HepG2 (cell line): ENCODE results near the gene LRRC45. TPM values are rescaled to one million over a fixed set of nuclear protein-coding genes. Genes with fewer than 3 reads are reported as not detected.

Experiments used
- AGO2 ChIP-seq: fragments of 200-400 bp; formaldehyde crosslinking; optimal IDR thresholded peaks from 2 replicates; pipeline ENCODE3; 2017; ENCODE audit warnings: mild to moderate bottlenecking, low read depth, low read length, moderate library complexity
- EP300 ChIP-seq, 3 experiments: sonication (generic) in 1 of 3; formaldehyde crosslinking in 1 of 3; IDR thresholded peaks; 2 replicates each; pipeline versions ENCODE4 v1.5.1 to v1.6.1; 2011 to 2020; ENCODE audit warnings: low read depth in 2 of 3, low read length in 2 of 3, borderline replicate concordance in 1 of 3, improper control_type of control experiment in 1 of 3, mild to moderate bottlenecking in 1 of 3, missing genetic modification reagents in 1 of 3, moderate library complexity in 1 of 3
- IRX3 ChIP-seq: sonication (generic); formaldehyde crosslinking; IDR thresholded peaks from 2 replicates; pipeline ENCODE4 v1.8.1; 2023; ENCODE audit warnings: mild to moderate bottlenecking, low read depth, missing genetic modification reagents, borderline replicate concordance
- KAT7 ChIP-seq: IDR thresholded peaks from 2 replicates; pipeline ENCODE4 v1.6.1; 2018; ENCODE audit warnings: borderline replicate concordance, missing compliant biosample characterization
- MAX ChIP-seq: IDR thresholded peaks from 2 replicates; pipeline ENCODE4 v1.6.1; 2012; ENCODE audit warnings: inconsistent platforms
- NONO ChIP-seq, 2 experiments: fragments of 450-650 bp in 1 of 2; sonication (generic) in 1 of 2; formaldehyde crosslinking in 1 of 2; IDR thresholded peaks in 1 of 2; conservative IDR thresholded peaks in 1 of 2; 2 replicates each; pipeline versions ENCODE4 v1.6.1 to v1.8.0; 2017 to 2022; ENCODE audit warnings: mild to moderate bottlenecking in 1 of 2, missing genetic modification reagents in 1 of 2, moderate library complexity in 1 of 2
- PAF1 ChIP-seq: IDR thresholded peaks from 2 replicates; pipeline ENCODE4 v1.6.1; 2016; ENCODE audit warnings: missing genetic modification reagents, missing compliant biosample characterization
- PCBP1 ChIP-seq: fragments of 200-400 bp; formaldehyde crosslinking; IDR thresholded peaks from 2 replicates; pipeline ENCODE4 v1.6.1; 2017; ENCODE audit warnings: mild to moderate bottlenecking, low read depth, low read length, borderline replicate concordance
- POLR2AphosphoS5 ChIP-seq: IDR thresholded peaks from 2 replicates; pipeline ENCODE4 v1.6.1; 2012; ENCODE audit warnings: low read depth, low read length
- RBM22 ChIP-seq: fragments of 200-400 bp; formaldehyde crosslinking; optimal IDR thresholded peaks from 2 replicates; pipeline ENCODE3; 2017; ENCODE audit warnings: mild to moderate bottlenecking, low read length, moderate library complexity
- U2AF1 ChIP-seq: fragments of 200-400 bp; formaldehyde crosslinking; optimal IDR thresholded peaks from 2 replicates; pipeline ENCODE3; 2017; ENCODE audit warnings: mild to moderate bottlenecking, low read depth, low read length
- ZBTB20 ChIP-seq: sonication (generic); formaldehyde crosslinking; IDR thresholded peaks from 2 replicates; pipeline ENCODE4 v1.8.1; 2023; ENCODE audit warnings: missing genetic modification reagents, low read depth, mild to moderate bottlenecking, borderline replicate concordance
- ZC3H13 ChIP-seq: sonication (generic); formaldehyde crosslinking; IDR thresholded peaks from 2 replicates; pipeline ENCODE4 v1.8.1; 2023; ENCODE audit warnings: mild to moderate bottlenecking, missing genetic modification reagents, moderate library complexity
- ZC3H4 ChIP-seq: sonication (generic); formaldehyde crosslinking; IDR thresholded peaks from 2 replicates; pipeline ENCODE4 v1.4.0; 2020; ENCODE audit warnings: missing genetic modification reagents, borderline replicate concordance
- ZFP36L1 ChIP-seq: sonication (generic); formaldehyde crosslinking; IDR thresholded peaks from 2 replicates; pipeline ENCODE4 v1.8.0; 2022; ENCODE audit warnings: mild to moderate bottlenecking, missing genetic modification reagents, moderate library complexity
- ZFYVE20 ChIP-seq: sonication (generic); formaldehyde crosslinking; IDR thresholded peaks from 2 replicates; pipeline ENCODE4 v1.8.0; 2023; ENCODE audit warnings: low read depth, mild to moderate bottlenecking, moderate library complexity, missing genetic modification reagents, borderline replicate concordance
- ZNF235 ChIP-seq: sonication (generic); formaldehyde crosslinking; IDR thresholded peaks from 2 replicates; pipeline ENCODE4 v1.8.1; 2023; ENCODE audit warnings: mild to moderate bottlenecking, missing genetic modification reagents, borderline replicate concordance
- ZNF367 ChIP-seq: sonication (generic); formaldehyde crosslinking; IDR thresholded peaks from 2 replicates; pipeline ENCODE4 v1.4.0; 2020; ENCODE audit warnings: missing genetic modification reagents, borderline replicate concordance
- ZNF563 ChIP-seq: sonication (generic); formaldehyde crosslinking; IDR thresholded peaks from 2 replicates; pipeline ENCODE4 v1.8.0; 2022; ENCODE audit warnings: mild to moderate bottlenecking, moderate library complexity, missing genetic modification reagents
- ZNF577 ChIP-seq: sonication (generic); formaldehyde crosslinking; IDR thresholded peaks from 2 replicates; pipeline ENCODE4 v1.4.0; 2020; ENCODE audit warnings: mild to moderate bottlenecking, low read depth, missing genetic modification reagents, borderline replicate concordance
- ZNF724P ChIP-seq: sonication (generic); formaldehyde crosslinking; IDR thresholded peaks from 2 replicates; pipeline ENCODE4 v1.8.0; 2022; ENCODE audit warnings: missing genetic modification reagents, borderline replicate concordance
- ZNF747 ChIP-seq: sonication (generic); formaldehyde crosslinking; IDR thresholded peaks from 2 replicates; pipeline ENCODE4 v1.8.1; 2023; ENCODE audit warnings: missing genetic modification reagents, mild to moderate bottlenecking, borderline replicate concordance
- ZNF781 ChIP-seq: sonication (generic); formaldehyde crosslinking; IDR thresholded peaks from 2 replicates; pipeline ENCODE4 v1.5.1; 2020; ENCODE audit warnings: borderline replicate concordance, mild to moderate bottlenecking, missing genetic modification reagents; ENCODE audit errors: not compliant biosample characterization
- polyA plus RNA-seq, 8 experiments: library from polyadenylated mRNA; depleted of rRNA in 3 of 8; stranded (reverse) in 7 of 8; unstranded in 1 of 8; fragments of >200 nt; fragmentation: Illumina TruSeq in 4 of 8; extraction: Trizol in 4 of 8; gene quantifications; 2 replicates each; pipeline versions ENCODE4 v1.2.1 to v1.2.3, GENCODE V29; 2011 to 2016; ENCODE audit warnings: low read depth in 4 of 8, missing spikeins in 1 of 8, mixed read lengths in 1 of 8; ENCODE audit not compliant: insufficient read depth in 1 of 8
- total RNA-seq, 5 experiments: library from RNA; depleted of rRNA; stranded (reverse); fragments of >200 nt; fragmentation: Illumina TruSeq; extraction: Trizol; gene quantifications; 2 replicates each; pipeline ENCODE4 v1.2.3, GENCODE V29; 2016; ENCODE audit warnings: low read depth in 1 of 5
- TF ChIP-seq, protein P1 (sequence below): sonication (generic); formaldehyde crosslinking; IDR thresholded peaks from 2 replicates; pipeline ENCODE4 v1.4.0; 2020; ENCODE audit warnings: missing genetic modification reagents
- TF ChIP-seq, protein P2 (sequence below), 2 experiments: fragments of 450-650 bp in 1 of 2; sonication (generic) in 1 of 2; formaldehyde crosslinking; IDR thresholded peaks; 2 replicates each; pipeline versions ENCODE4 v1.5.0 to v1.8.0; 2020 to 2022; ENCODE audit warnings: mild to moderate bottlenecking in 1 of 2, missing genetic modification reagents in 1 of 2

The LRRC45 gene
- total and polyA plus RNA-seq, 2 of the 13 experiments (the other 11 are each of a cell fraction or from before 2014, with no cell fraction given), result 11.6 to 48.1 TPM

DNA sequence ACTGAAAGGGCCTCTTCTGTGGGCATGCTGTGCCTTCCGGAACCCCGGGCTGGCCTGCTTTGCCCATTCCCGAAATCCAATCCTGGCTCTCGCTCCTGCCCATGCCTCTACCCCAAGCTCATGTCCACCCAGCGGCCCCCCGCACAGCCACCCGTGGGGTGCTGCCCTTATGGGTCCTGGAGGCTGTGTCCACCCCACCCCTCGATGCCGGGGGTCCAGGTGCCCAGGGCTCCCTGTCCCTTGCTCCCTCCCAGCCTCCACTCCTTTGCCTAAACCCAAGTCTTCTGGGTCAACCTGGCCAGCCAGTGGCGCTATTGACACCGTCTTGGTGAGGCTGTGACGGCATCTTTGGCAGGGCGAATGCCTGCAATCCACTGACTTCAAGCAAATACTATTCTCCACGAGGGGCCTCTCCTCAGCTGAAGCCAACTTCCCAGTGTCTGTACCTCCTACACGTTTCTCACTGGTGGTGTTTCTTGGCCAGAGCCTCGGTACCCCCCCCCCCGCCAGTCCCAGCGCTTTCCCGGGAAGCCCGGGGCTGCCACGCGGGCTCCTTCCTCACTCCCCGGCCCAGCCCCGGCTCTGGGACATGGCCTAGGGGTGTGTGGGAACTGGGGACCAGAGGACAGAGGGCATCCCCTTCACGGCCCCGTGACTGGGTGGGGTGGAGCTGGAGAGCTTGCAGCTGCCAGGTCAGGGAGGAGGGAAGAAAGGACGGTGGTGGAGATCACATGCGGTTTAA is 54.7 kb downstream of the LRRC45 start (continued):
- TF ChIP-seq ZNF781, result no peak
- TF ChIP-seq, protein P1, sequence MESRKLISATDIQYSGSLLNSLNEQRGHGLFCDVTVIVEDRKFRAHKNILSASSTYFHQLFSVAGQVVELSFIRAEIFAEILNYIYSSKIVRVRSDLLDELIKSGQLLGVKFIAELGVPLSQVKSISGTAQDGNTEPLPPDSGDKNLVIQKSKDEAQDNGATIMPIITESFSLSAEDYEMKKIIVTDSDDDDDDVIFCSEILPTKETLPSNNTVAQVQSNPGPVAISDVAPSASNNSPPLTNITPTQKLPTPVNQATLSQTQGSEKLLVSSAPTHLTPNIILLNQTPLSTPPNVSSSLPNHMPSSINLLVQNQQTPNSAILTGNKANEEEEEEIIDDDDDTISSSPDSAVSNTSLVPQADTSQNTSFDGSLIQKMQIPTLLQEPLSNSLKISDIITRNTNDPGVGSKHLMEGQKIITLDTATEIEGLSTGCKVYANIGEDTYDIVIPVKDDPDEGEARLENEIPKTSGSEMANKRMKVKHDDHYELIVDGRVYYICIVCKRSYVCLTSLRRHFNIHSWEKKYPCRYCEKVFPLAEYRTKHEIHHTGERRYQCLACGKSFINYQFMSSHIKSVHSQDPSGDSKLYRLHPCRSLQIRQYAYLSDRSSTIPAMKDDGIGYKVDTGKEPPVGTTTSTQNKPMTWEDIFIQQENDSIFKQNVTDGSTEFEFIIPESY, result peak; percentile 61
- no peak for TF ChIP-seq EP300 (IDR thresholded peaks at IDR 0.05; ENCODE audit: low read depth in 2 of 2, low read length in 2 of 2)
- no peak for TF ChIP-seq EP300 (CRISPR knock-in tag; IDR thresholded peaks at IDR 0.05; ENCODE audit: borderline replicate concordance)
- peak; percentile 99 for TF ChIP-seq AGO2
- peak; percentile 67; the same call in 1 of the 2 replicates for TF ChIP-seq ZC3H13 (CRISPR knock-in tag)
- no peak for TF ChIP-seq ZNF747 (CRISPR knock-in tag)
- TF ChIP-seq PCBP1, result 0 out of 2 replicates have a peak, but pooled peaks have one; percentile 37
- TF ChIP-seq ZNF235 (CRISPR knock-in tag), result 0 out of 2 replicates have a peak, but pooled peaks have one; percentile 39
- no peak for TF ChIP-seq KAT7
- TF ChIP-seq ZNF577 (CRISPR knock-in tag), result no peak
- TF ChIP-seq ZFYVE20 (CRISPR knock-in tag), result 0 out of 2 replicates have a peak, but pooled peaks have one; percentile 7
- TF ChIP-seq IRX3 (CRISPR knock-in tag), result peak; percentile 54; the same call in 1 of the 2 replicates
- peak; percentile 52 for TF ChIP-seq POLR2AphosphoS5
- TF ChIP-seq, protein P2, sequence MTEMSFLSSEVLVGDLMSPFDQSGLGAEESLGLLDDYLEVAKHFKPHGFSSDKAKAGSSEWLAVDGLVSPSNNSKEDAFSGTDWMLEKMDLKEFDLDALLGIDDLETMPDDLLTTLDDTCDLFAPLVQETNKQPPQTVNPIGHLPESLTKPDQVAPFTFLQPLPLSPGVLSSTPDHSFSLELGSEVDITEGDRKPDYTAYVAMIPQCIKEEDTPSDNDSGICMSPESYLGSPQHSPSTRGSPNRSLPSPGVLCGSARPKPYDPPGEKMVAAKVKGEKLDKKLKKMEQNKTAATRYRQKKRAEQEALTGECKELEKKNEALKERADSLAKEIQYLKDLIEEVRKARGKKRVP (CRISPR knock-in tag; IDR thresholded peaks at IDR 0.05), result no peak
- 0 out of 2 replicates have a peak, but pooled peaks have one; percentile 9 for TF ChIP-seq ZNF724P (CRISPR knock-in tag)
- TF ChIP-seq U2AF1, result no peak
- peak; percentile 78 for TF ChIP-seq PAF1 (CRISPR knock-in tag)
- peak; percentile 86 for TF ChIP-seq RBM22
- TF ChIP-seq MAX, result 0 out of 2 replicates have a peak, but pooled peaks have one; percentile 5
- TF ChIP-seq ZNF563 (CRISPR knock-in tag), result no peak
- no peak for TF ChIP-seq ZNF367 (CRISPR knock-in tag)
- no peak for TF ChIP-seq NONO (IDR thresholded peaks at IDR 0.05)
- peak; percentile 49; the same call in 1 of the 2 replicates for TF ChIP-seq NONO (CRISPR knock-in tag; conservative IDR thresholded peaks at IDR 0.05)
- TF ChIP-seq ZFP36L1 (CRISPR knock-in tag), result 0 out of 2 replicates have a peak, but pooled peaks have one; percentile 30
- 0 out of 2 replicates have a peak, but pooled peaks have one; percentile 7 for TF ChIP-seq ZC3H4 (CRISPR knock-in tag)
- peak; percentile 19; the same call in 1 of the 2 replicates for TF ChIP-seq ZBTB20 (CRISPR knock-in tag)
